IMR-90 (cell line): ENCODE results near the gene PYGO2. TPM values are rescaled to one million over a fixed set of nuclear protein-coding genes. Genes with fewer than 3 reads are reported as not detected.

Source experiments
- ATAC-seq: fragments of 200-7000 bp; cut with Tn5 transposase; 2 replicates; pipeline ENCODE4 v1.9.1; 2020; ENCODE audit warnings: low read depth, mild to moderate bottlenecking, moderate library complexity
- BruUV-seq: library from RNA; stranded (reverse); fragments of 400-500 nt; replicated peaks from 2 replicates; lab custom pipeline; 2021; lab: Mats Ljungman, UMichigan
- CTCF ChIA-PET: fragments of 300-600 bp; formaldehyde crosslinking; extraction: SDS; loops from one replicate; lab custom pipeline; 2021; ENCODE audit warnings: antibody characterized with exemption; lab: Yijun Ruan, JAX
- POLR2A ChIA-PET: fragments of 300-600 bp; sonication (Branson Sonifier 250); formaldehyde crosslinking; loops from one replicate; lab custom pipeline; 2022; ENCODE audit warnings: antibody characterized with exemption; ENCODE audit not compliant: unreplicated experiment; lab: Charles Lee
- DNase-seq: peaks from one replicate; pipeline ENCODE4 v3.0.0; 2013
- H2AFZ ChIP-seq: replicated peaks from 2 replicates; pipeline ENCODE3; 2013; ENCODE audit warnings: low read length, mild to moderate bottlenecking; ENCODE audit not compliant: poor library complexity
- H2AK5ac ChIP-seq: 2 replicates; pipeline ENCODE4 v1.6.1; 2013; ENCODE audit warnings: low read depth, low read length, inconsistent platforms
- H2AK9ac ChIP-seq: replicated peaks from 2 replicates; pipeline ENCODE3; 2013; ENCODE audit warnings: mild to moderate bottlenecking, low read depth, low read length, moderate library complexity; ENCODE audit not compliant: poor library complexity
- H2BK120ac ChIP-seq: 2 replicates; pipeline ENCODE4 v1.6.1; 2013; ENCODE audit warnings: low read depth, low read length, inconsistent platforms
- H2BK15ac ChIP-seq: 3 replicates; pipeline ENCODE4 v1.6.1; 2013; ENCODE audit warnings: low read depth, low read length, inconsistent platforms
- H2BK20ac ChIP-seq: 2 replicates; pipeline ENCODE4 v1.6.1; 2013; ENCODE audit warnings: low read depth, mild to moderate bottlenecking, inconsistent platforms, low read length, moderate library complexity
- H2BK5ac ChIP-seq: 2 replicates; pipeline ENCODE4 v1.6.1; 2013; ENCODE audit warnings: mild to moderate bottlenecking, low read depth, low read length, inconsistent platforms; ENCODE audit not compliant: poor library complexity, severe bottlenecking
- H3K14ac ChIP-seq: replicated peaks from 2 replicates; pipeline ENCODE4 v1.6.1; 2013; ENCODE audit warnings: low read depth, low read length, inconsistent platforms
- H3K18ac ChIP-seq: 2 replicates; pipeline ENCODE4 v1.6.1; 2013; ENCODE audit warnings: low read depth, low read length, control low read depth
- H3K23ac ChIP-seq: 2 replicates; pipeline ENCODE4 v1.6.1; 2013; ENCODE audit warnings: low read depth, low read length, inconsistent platforms
- H3K27ac ChIP-seq: 2 replicates; pipeline ENCODE4 v1.5.1; 2013; ENCODE audit warnings: mild to moderate bottlenecking, control low read depth, low read length; ENCODE audit not compliant: insufficient read depth
- H3K27me3 ChIP-seq: 2 replicates; pipeline ENCODE4 v1.6.1; 2013; ENCODE audit warnings: low read length; ENCODE audit not compliant: control insufficient read depth, insufficient read depth
- H3K36me3 ChIP-seq: 2 replicates; pipeline ENCODE4 v1.6.1; 2013; ENCODE audit warnings: low read length, mixed read lengths; ENCODE audit not compliant: control insufficient read depth, insufficient read depth
- H3K4ac ChIP-seq: 2 replicates; pipeline ENCODE4 v1.6.1; 2013; ENCODE audit warnings: low read depth, low read length, inconsistent platforms
- H3K4me1 ChIP-seq: 2 replicates; pipeline ENCODE4 v1.6.1; 2013; ENCODE audit warnings: low read length, mixed read lengths; ENCODE audit not compliant: control insufficient read depth, insufficient read depth
- H3K4me2 ChIP-seq: 2 replicates; pipeline ENCODE4 v1.6.1; 2013; ENCODE audit warnings: low read depth, mild to moderate bottlenecking, control low read depth, low read length, moderate library complexity
- H3K4me3 ChIP-seq: 2 replicates; pipeline ENCODE4 v1.5.1; 2013; ENCODE audit warnings: low read depth, mild to moderate bottlenecking, control low read depth, low read length, moderate library complexity; ENCODE audit not compliant: insufficient read depth
- H3K56ac ChIP-seq: 2 replicates; pipeline ENCODE4 v1.6.1; 2013; ENCODE audit warnings: low read length, inconsistent platforms; ENCODE audit not compliant: insufficient read depth; ENCODE audit errors: extremely low read depth
- H3K79me1 ChIP-seq, 2 experiments: 2 replicates each; pipeline ENCODE4 v1.6.1; 2013; ENCODE audit warnings: low read length in 2 of 2, inconsistent platforms in 1 of 2, low read depth in 1 of 2
- H3K9ac ChIP-seq: 2 replicates; pipeline ENCODE4 v1.6.1; 2013; ENCODE audit warnings: low read depth, low read length, control low read depth
- H3K9me1 ChIP-seq: 2 replicates; pipeline ENCODE4 v1.6.1; 2013; ENCODE audit warnings: low read length, inconsistent platforms; ENCODE audit not compliant: insufficient read depth
- H3K9me3 ChIP-seq: 2 replicates; pipeline ENCODE4 v1.6.1; 2013; ENCODE audit warnings: low read length; ENCODE audit not compliant: control insufficient read depth, insufficient read depth
- H4K20me1 ChIP-seq: 2 replicates; pipeline ENCODE4 v1.6.1; 2013; ENCODE audit warnings: low read length, inconsistent platforms; ENCODE audit not compliant: insufficient read depth
- H4K5ac ChIP-seq: 2 replicates; pipeline ENCODE4 v1.6.1; 2013; ENCODE audit warnings: mild to moderate bottlenecking, low read depth, low read length, control low read depth
- H4K8ac ChIP-seq, 2 experiments: 2 replicates each; pipeline ENCODE4 v1.6.1; 2013; ENCODE audit warnings: low read depth in 2 of 2, low read length in 2 of 2, control low read depth in 1 of 2, inconsistent platforms in 1 of 2
- H4K91ac ChIP-seq: 2 replicates; pipeline ENCODE4 v1.6.1; 2013; ENCODE audit warnings: low read depth, low read length, inconsistent platforms; ENCODE audit not compliant: insufficient read depth
- BHLHE40 ChIP-seq: fragments of 150-350 bp; IDR thresholded peaks from 2 replicates; pipeline ENCODE4 v1.6.1; 2016; ENCODE audit warnings: mild to moderate bottlenecking, low read depth, low read length
- CEBPB ChIP-seq: IDR thresholded peaks from 2 replicates; pipeline ENCODE4 v1.6.1; 2012; ENCODE audit warnings: low read depth, low read length, improper control_type of control experiment
- CHD1 ChIP-seq: IDR thresholded peaks from 2 replicates; pipeline ENCODE4 v1.6.1; 2012; ENCODE audit warnings: low read depth, low read length, improper control_type of control experiment
- FOS ChIP-seq: fragments of 150-350 bp; IDR thresholded peaks from 2 replicates; pipeline ENCODE4 v1.6.1; 2016; ENCODE audit warnings: low read depth, low read length
- POLR2A ChIP-seq: IDR thresholded peaks from 2 replicates; pipeline ENCODE4 v1.6.1; 2012; ENCODE audit warnings: mild to moderate bottlenecking, low read depth, low read length
- RAD21 ChIP-seq: IDR thresholded peaks from 2 replicates; pipeline ENCODE4 v1.6.1; 2012; ENCODE audit warnings: low read length, improper control_type of control experiment
- SMC3 ChIP-seq: fragments of 150-350 bp; IDR thresholded peaks from 2 replicates; pipeline ENCODE4 v1.6.1; 2016; ENCODE audit warnings: low read depth, mild to moderate bottlenecking, antibody characterized with exemption, low read length, moderate library complexity
- WGBS, 2 experiments: methylation state at CpG; one replicate each; pipeline versions ENCODE4 v1.1.5 to v1.1.7; 2013; ENCODE audit warnings: missing lambda C conversion rate in 2 of 2; ENCODE audit not compliant: insufficient read length in 1 of 2; ENCODE audit errors: extremely low coverage in 2 of 2; 5-methylcytosine and 5-hydroxymethylcytosine counted together
- dilution Hi-C: fragments of 300-500 bp; cut with HindIII; formaldehyde crosslinking; loops from one replicate; pipeline ENCODE4 v1.14.3; 2018; ENCODE audit warnings: low sequenced_read_pairs; ENCODE audit not compliant: unreplicated experiment
- in situ Hi-C: fragments of 300-500 bp; cut with MboI; formaldehyde crosslinking; loops from 3 replicates; pipeline ENCODE4 v1.14.3; 2019; ENCODE audit warnings: low sequenced_read_pairs, inconsistent platforms, mixed read lengths
- intact Hi-C: fragments of 100-400 bp; cut with micrococcal nuclease; formaldehyde crosslinking; loops from 2 replicates; pipeline ENCODE4 v1.10.0; 2022
- polyA plus RNA-seq, 3 experiments: library from polyadenylated mRNA; depleted of rRNA; stranded (reverse); fragments of >200 nt; gene quantifications; 2 replicates each; pipeline ENCODE4 v1.2.3, GENCODE V29; 2012; ENCODE audit warnings: low replicate concordance in 1 of 3
- total RNA-seq: library from RNA; depleted of rRNA; stranded (reverse); fragments of >200 nt; gene quantifications from 2 replicates; pipeline ENCODE4 v1.2.3, GENCODE V29; 2012

Gene PYGO2
- total and polyA plus RNA-seq, 2 of the 4 experiments (the other 2 are of a cell fraction), result 5.4 to 14.8 TPM

DNA sequence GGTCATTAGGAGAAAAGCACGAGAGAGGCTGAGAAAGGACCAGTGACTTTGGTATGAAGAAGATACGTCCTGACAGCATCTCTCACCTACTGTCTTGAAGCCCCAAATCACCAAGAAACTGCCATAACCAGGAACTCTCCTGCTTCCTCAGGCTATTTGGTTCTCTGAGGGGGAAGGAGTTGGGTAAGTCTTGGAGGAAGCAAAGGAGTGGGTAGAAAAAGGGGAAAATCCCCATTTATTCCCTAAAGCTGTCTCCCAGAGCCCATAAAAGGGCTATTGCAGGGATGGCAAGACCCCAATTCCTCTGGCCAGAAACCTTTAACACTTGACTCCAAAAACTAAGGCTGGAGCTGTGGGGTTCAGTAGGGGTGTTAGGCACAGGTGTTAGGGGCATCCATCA is 3.5 kb downstream of the PYGO2 start:
- no peak overlapping the region for H2AK9ac ChIP-seq
- intact Hi-C loops (loop anchor here (5.0 kb wide), 1 partner anchor 104 kb away; the partner anchor contains the start of gene EFNA4), in situ Hi-C loops (loop anchor here (10.0 kb wide), 1 partner anchor 97 kb away; the partner anchor contains the start of gene ADAM15), dilution Hi-C loops (no loop called here)
- WGBS, 2 experiments, result no CpG with 5 or more reads among the region's 2 CpGs
- H4K5ac ChIP-seq, result no peak overlapping the region
- no peaks in the 10 kb centered on the region for H3K27me3 ChIP-seq
- no peak overlapping the region for H3K27ac ChIP-seq
- no peak overlapping the region for H3K4ac ChIP-seq
- H2BK20ac ChIP-seq, result no peak overlapping the region
- H3K4me3 ChIP-seq, result no peak overlapping the region
- ChIA-PET POLR2A (no interaction called here), CTCF (no interaction called here)
- no peak overlapping the region for H3K4me2 ChIP-seq
- no peak overlapping the region for H2BK5ac ChIP-seq
- H2BK120ac ChIP-seq, result no peak overlapping the region
- no peak overlapping the region for H2AK5ac ChIP-seq
- no peak overlapping the region for H3K56ac ChIP-seq
- H3K14ac ChIP-seq, result no peak overlapping the region
- peaks cover 9% of the 10 kb centered on the region for H3K9me1 ChIP-seq
- no peak overlapping the region for H3K18ac ChIP-seq
- no peak overlapping the region for H3K23ac ChIP-seq
- no peaks in the 10 kb centered on the region for H3K9me3 ChIP-seq
- no peak overlapping the region for H3K9ac ChIP-seq
- H3K36me3 ChIP-seq, result peaks cover 17% of the 10 kb centered on the region
- no peak for TF ChIP-seq CHD1
- TF ChIP-seq SMC3, result no peak
- no peak for TF ChIP-seq CEBPB
- TF ChIP-seq FOS, result no peak
- no peak for TF ChIP-seq RAD21
- TF ChIP-seq BHLHE40, result no peak
- TF ChIP-seq POLR2A, result no peak
- H3K79me1 ChIP-seq, result peaks cover 18 to 61% of the 10 kb centered on the region in 2 experiments; a peak in 3 of 4 replicates
- H3K4me1 ChIP-seq, result peaks cover 18% of the 10 kb centered on the region
- H2BK15ac ChIP-seq, result no peak overlapping the region
- ATAC-seq (no peak), DNase-seq (no peak)
- H4K20me1 ChIP-seq, result peaks cover 15% of the 10 kb centered on the region
- H4K91ac ChIP-seq, result no peak overlapping the region
- H4K8ac ChIP-seq, result no peak overlapping the region
- BruUV-seq, result no TSS peak
- H2AFZ ChIP-seq, result no peak overlapping the region
